ENCODE measurements around the gene SUPT4H1. TPM values are rescaled to one million over a fixed set of nuclear protein-coding genes. Genes with fewer than 3 reads are reported as not detected.

The SUPT4H1 gene
- total and polyA plus RNA-seq, 2 of the 4 experiments (the other 2 are of a cell fraction), result 51.6 to 129 TPM

DNA sequence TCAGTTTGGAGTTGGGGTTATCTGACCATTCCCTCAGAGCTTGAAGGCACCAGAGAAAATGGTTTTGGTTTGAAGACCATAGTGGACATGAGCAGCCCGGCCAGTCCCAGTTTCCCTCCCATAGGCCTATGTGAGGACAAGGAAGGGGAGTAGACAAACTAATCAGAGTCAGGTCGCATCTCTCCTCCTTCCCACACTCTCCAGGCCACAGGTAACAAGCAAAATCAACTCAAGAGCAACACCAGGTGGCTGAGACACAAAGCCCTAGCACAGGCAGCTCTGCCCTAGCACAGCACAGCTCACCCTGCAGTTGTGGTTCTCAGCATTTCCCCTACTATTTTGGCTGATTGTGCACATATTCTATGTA is 7.2 kb downstream of the SUPT4H1 start:
- no peak for ATAC-seq (ENCODE audit: low read depth)

More for the DNA sequence above, 7.2 kb downstream of the SUPT4H1 start:
- peaks cover 3% of the 10 kb centered on the region; the same call in 1 of the 2 replicates for H3K4me1 ChIP-seq (ENCODE audit: control insufficient read depth, insufficient read depth, low read length)
- no peak overlapping the region for H2BK15ac ChIP-seq (ENCODE audit: low read depth, low read length)
- H3K36me3 ChIP-seq (ENCODE audit: control insufficient read depth, insufficient read depth, low read length), result peaks cover 44% of the 10 kb centered on the region
- POLR2A ChIA-PET (ENCODE audit: unreplicated experiment), result no interaction called here
- CTCF ChIA-PET, result interaction anchor here (1.6 kb wide), 1 partner anchor 27 kb away, joined by 3 read pairs; no protein-coding TSS in a partner anchor
- BruUV-seq (replicated peaks), result no TSS peak
- H3K9me1 ChIP-seq (ENCODE audit: insufficient read depth, low read length), result peaks cover 11% of the 10 kb centered on the region
- H4K8ac ChIP-seq (ENCODE audit: low read depth in 2 of 2, low read length in 2 of 2), result no peak overlapping the region
- no peak overlapping the region for H3K4me2 ChIP-seq (ENCODE audit: low read depth, low read length)
- no peaks in the 10 kb centered on the region for H3K9me3 ChIP-seq (ENCODE audit: control insufficient read depth, insufficient read depth, low read length)
- H3K27me3 ChIP-seq (ENCODE audit: control insufficient read depth, insufficient read depth, low read length), result no peaks in the 10 kb centered on the region
- dilution Hi-C loops (cut with HindIII; ENCODE audit: low sequenced_read_pairs, unreplicated experiment) (no loop called here), in situ Hi-C loops (cut with MboI; ENCODE audit: low sequenced_read_pairs) (loop anchor here (25.0 kb wide), 1 partner anchor 482 kb away; the partner anchor contains the start of gene MRPS23), intact Hi-C loops (cut with micrococcal nuclease) (no loop called here)
- H4K20me1 ChIP-seq (ENCODE audit: insufficient read depth, low read length), result no peaks in the 10 kb centered on the region
- H3K14ac ChIP-seq (replicated peaks; ENCODE audit: low read depth, low read length), result no peak overlapping the region
- no peak overlapping the region for H2AK5ac ChIP-seq (ENCODE audit: low read depth, low read length)
- H3K4ac ChIP-seq (ENCODE audit: low read depth, low read length), result no peak overlapping the region
- H2BK120ac ChIP-seq (ENCODE audit: low read depth, low read length), result no peak overlapping the region
- H2AK9ac ChIP-seq (replicated peaks; ENCODE audit: low read depth, low read length, poor library complexity), result no peak overlapping the region
- H3K23ac ChIP-seq (ENCODE audit: low read depth, low read length), result no peak overlapping the region
- no CpG with 5 or more reads among the region's 2 CpGs for WGBS, 2 experiments (ENCODE audit: extremely low coverage in 2 of 2, insufficient read length in 1 of 2)
- H3K9ac ChIP-seq (ENCODE audit: low read depth, low read length), result no peak overlapping the region
- H2BK20ac ChIP-seq (ENCODE audit: low read depth, low read length), result no peak overlapping the region
- no peak overlapping the region for H3K4me3 ChIP-seq (ENCODE audit: insufficient read depth, low read depth, low read length)
- H4K5ac ChIP-seq (ENCODE audit: low read depth, low read length), result no peak overlapping the region
- H3K56ac ChIP-seq (ENCODE audit: extremely low read depth, insufficient read depth, low read length), result no peak overlapping the region
- no peak overlapping the region for H4K91ac ChIP-seq (ENCODE audit: insufficient read depth, low read depth, low read length)
- H3K79me1 ChIP-seq (ENCODE audit: low read depth in 1 of 2, low read length in 2 of 2), result peaks cover 13 to 18% of the 10 kb centered on the region in 2 experiments; a peak in 3 of 4 replicates
- H2BK5ac ChIP-seq (ENCODE audit: low read depth, low read length, poor library complexity, severe bottlenecking), result no peak overlapping the region
- H2AFZ ChIP-seq (replicated peaks; ENCODE audit: low read length, poor library complexity), result no peak overlapping the region
- TF ChIP-seq RFX5 (IDR thresholded peaks at IDR 0.05; ENCODE audit: low read depth, low read length) (no peak), BHLHE40 (IDR thresholded peaks at IDR 0.05; ENCODE audit: low read depth, low read length) (no peak), MAFK (IDR thresholded peaks at IDR 0.05; ENCODE audit: low read depth, low read length) (no peak), RAD21 (IDR thresholded peaks at IDR 0.05; ENCODE audit: low read length) (no peak), POLR2A (IDR thresholded peaks at IDR 0.05; ENCODE audit: low read depth, low read length) (no peak), NFE2L2 (IDR thresholded peaks at IDR 0.05; ENCODE audit: low read depth, low read length) (no peak), CHD1 (IDR thresholded peaks at IDR 0.05; ENCODE audit: low read depth, low read length) (no peak), USF2 (IDR thresholded peaks at IDR 0.05; ENCODE audit: low read depth, low read length) (no peak), SMC3 (IDR thresholded peaks at IDR 0.05; ENCODE audit: low read depth, low read length) (no peak)
- TF ChIP-seq, protein P1, sequence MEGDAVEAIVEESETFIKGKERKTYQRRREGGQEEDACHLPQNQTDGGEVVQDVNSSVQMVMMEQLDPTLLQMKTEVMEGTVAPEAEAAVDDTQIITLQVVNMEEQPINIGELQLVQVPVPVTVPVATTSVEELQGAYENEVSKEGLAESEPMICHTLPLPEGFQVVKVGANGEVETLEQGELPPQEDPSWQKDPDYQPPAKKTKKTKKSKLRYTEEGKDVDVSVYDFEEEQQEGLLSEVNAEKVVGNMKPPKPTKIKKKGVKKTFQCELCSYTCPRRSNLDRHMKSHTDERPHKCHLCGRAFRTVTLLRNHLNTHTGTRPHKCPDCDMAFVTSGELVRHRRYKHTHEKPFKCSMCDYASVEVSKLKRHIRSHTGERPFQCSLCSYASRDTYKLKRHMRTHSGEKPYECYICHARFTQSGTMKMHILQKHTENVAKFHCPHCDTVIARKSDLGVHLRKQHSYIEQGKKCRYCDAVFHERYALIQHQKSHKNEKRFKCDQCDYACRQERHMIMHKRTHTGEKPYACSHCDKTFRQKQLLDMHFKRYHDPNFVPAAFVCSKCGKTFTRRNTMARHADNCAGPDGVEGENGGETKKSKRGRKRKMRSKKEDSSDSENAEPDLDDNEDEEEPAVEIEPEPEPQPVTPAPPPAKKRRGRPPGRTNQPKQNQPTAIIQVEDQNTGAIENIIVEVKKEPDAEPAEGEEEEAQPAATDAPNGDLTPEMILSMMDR (conservative IDR thresholded peaks at IDR 0.05; ENCODE audit: low read depth, low read length), result no peak
- DNase-seq, result no peak
- no peak overlapping the region for H3K18ac ChIP-seq (ENCODE audit: low read depth, low read length)
- no peak overlapping the region for H3K27ac ChIP-seq (ENCODE audit: insufficient read depth, low read length)

Data from IMR-90 (cell line).